ENCODE measurements around the gene RARG.
"Not testable (repeated sequence)": the region's sequence is repeated elsewhere in the genome, so short reads cannot be mapped to it uniquely, and the experiment has no call there.

Gene RARG

DNA sequence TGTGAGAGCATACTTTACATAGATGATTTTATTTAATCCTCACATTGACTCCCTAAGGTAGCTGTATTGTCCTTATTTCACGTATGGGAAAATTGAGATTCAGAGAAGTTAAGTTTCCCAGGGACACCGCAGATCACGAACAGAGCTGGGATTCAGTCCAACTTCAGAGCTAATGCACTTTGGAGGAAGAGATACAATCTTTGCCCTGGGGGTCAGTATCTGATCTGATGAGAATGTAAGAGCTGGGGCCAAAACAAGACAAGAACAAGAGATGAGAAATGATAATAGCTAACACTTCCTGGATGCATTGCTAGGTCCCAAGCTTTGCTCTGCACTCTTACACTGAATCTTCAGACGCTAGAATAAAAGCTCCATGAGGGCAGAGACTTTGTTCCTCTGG is 45.3 kb downstream of the RARG start:
- DNase-seq: no peak

DNA sequence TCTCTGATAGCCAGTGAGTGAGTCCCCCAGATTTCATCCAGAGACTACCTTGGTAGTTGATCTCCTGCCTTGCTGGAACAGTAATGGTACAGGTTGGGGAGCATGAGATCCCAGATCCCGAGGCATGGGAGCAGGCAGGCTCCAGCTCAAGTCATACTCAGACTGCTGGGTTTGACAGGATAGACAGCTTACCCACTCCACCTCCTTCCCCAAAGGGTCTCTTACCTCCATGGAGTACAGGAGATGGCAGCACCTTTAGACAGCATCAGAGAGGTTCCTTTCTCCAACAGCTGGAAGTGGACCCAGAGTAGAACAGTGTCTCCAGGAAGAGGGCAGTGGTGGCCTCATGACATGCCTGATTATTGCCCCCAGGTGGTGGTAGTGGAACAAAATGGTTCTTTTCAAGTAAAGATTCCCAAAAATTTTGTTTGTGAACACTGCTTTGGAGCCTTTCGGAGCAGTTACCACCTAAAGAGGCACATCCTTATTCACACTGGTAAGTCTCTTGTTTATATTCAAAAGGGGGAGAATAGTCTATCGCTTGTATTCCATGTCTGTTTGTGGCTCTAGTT is 46.3 kb downstream of the RARG start:
- no peak for DNase-seq

DNA sequence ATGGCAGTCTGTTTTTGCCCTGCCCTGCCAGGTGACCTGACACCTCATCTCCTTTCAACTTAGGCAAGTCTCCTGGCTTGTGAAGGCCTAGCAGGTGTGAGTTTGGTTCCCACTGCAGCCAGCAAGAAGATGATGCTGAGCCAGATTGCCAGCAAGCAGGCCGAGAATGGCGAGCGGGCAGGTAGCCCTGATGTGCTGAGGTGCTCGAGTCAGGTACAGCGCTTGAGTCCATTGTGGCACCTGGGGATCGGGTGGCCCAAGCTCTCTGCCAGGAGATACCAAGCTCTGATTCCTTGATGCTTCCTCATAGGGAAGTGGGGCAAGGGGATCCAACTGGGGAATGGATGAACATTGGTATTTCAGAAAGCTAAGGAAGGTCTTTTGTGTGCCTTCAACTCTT is 47.2 kb downstream of the RARG start:
- DNase-seq: no peak

DNA sequence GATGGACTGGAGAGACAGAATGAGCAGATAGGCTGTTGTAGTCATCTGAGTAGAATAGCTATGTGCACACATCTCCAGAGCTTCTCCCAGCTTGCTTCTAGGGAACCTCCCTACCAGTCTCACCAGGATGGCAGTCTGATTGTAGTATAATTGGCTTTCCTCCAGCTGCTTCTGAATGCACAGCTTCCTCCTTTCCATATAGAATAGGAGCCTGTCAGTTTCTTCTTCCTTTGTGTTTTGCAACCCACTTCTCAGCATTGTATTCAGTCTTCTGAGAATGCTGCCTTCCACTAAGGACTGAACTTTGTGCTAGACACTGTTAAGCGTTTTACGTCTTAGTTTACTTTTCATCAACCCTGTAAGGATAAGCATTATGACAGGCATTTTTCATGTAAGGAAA is 49.1 kb downstream of the RARG start:
- DNase-seq: peak; percentile 29

DNA sequence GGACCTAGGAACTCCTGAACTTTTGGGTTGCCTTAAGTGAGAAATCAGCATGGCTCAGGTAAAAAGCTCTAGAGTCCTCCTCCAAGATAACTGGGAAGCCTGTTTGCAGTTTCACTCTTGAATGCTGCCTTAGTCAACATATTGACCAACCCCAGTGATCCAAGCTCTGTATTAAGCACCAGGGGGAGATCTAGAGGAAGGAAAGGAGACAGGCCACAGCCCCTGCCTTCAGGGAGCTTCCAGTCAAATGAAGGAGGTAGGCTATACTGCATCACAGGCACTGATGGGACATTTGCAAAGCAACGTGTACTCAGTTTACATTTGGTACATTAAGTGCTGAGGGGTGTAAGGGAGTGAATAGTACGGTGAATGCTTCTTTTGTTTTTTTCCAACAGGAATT is 50.1 kb downstream of the RARG start:
- DNase-seq: no peak

DNA sequence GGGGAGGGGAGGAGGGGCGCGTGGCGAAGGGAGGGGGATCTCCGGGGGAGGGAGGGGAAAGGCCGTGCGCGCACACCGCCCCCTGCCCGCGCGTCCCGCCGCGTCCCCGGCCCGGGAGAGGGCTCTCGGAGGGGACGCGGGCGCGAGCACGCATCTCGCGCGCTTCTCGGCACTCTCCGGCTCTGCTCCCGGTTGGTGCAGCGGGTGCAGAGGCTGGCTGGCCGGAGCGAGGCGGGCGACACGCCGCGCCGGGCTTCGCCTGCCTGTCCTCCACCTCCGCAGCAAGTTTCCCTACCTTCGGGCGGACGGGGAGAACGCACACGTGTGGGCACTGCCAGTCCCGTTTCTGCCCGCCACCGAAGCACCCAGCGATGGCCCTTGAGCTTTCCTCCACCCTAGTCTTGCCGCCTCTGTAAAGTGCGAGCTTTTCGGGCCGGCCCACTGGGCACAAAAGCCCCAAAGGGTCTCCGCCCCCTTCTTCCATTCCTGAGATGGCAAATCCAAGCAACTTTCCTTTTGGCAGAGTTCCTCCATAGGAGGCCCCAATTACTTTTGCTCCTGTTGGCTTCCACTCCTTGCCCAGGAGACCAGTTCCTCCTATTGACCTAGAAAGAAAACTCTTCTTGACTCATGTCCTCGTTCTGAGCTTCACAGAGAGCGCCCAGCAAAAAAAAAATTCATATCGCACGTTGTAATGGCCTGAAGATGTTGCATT is 50.9 kb downstream of the RARG start:
- DNase-seq: peak; percentile 85

DNA sequence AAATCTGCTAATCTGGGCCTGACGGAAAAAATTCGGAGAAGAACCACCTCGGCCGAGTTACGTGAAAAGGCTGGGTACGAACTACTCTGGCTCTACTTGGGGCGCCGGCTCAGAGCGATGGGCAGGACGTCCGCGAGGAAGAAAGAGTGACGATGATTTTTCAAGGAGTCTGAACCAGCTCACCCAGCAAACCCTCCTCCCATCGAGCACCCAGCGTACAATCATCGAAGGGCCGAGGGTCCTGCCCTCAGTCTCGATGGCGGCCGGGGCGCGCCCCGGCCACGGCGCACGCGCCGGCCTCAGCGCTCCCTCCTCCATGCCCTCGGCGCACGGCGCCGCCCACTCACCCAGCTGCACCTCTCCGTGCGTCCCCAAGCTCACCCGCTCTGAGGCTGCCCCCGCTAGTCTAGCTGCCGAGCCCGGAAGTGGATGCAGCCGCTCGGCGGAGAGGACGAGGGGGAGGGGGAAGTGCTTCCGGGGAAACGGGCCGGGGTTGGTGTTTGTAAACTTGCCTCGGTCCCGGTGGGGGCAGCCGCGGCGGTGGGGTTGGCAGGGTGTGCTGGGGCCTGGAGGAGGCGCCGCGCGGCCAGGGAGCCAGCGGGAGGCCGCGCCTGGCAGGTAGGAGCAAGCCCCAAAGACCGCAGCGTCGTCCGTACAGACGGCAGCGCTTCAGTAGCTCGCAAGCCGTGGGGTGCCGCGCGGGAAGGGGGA is 51.6 kb downstream of the RARG start, which contains the start of the genes CSAD and ZNF740:
Gene CSAD, minus strand, starts transcription at position 706 of the 711 bp plus-strand sequence. CDS start 7,455 bp downstream, outside the sequence.
Gene ZNF740, plus strand, starts transcription at position 503 of the 711 bp plus-strand sequence. CDS start 1,262 bp downstream, outside the sequence.
- peak; percentile 97 for DNase-seq

DNA sequence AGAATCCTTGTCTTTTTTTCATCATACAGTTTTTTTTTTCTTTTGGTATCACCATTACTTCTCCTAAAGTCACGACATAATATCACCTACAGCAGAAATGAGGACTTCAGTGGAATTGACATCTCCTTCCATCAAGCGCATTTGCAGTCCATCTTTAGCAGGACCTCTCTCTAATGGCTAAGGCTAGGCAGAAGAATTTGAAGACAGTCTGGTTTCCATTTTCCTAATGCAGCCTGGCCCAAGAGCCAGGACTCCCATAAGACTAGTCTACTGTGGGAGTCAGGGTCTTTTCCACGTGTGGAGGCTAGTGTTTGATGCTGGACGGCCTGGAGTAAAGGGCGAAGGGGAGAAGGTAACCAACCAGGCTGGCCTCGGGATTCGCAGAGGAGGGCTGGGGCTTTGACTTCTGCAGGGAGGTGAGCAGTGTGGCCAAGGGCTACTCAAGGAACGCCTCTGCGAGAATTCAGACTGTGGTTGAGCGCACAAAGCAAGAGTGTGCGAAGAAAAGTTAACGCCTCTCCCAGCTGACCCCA is 52.3 kb downstream of the RARG start:
- no peak for DNase-seq

DNA sequence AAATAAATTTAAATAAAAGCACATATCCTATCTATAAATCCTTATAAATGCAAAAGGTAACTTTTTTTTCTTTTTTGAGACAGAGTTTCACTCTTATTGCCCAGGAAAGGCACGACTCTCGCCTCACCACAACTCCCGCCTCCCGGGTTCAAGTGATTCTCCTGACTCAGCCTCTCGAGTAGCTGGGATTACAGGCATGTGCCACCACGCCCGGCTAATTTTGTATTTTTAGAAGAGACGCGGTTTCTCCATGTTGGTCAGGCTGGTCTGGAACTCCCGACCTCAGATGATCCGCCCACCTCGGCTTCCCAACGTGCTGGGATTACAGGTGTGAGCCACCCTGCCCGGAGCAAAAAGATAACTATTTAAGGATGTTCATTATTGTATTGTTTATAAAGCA is 53.2 kb downstream of the RARG start:
- DNase-seq: not testable (repeated sequence)

DNA sequence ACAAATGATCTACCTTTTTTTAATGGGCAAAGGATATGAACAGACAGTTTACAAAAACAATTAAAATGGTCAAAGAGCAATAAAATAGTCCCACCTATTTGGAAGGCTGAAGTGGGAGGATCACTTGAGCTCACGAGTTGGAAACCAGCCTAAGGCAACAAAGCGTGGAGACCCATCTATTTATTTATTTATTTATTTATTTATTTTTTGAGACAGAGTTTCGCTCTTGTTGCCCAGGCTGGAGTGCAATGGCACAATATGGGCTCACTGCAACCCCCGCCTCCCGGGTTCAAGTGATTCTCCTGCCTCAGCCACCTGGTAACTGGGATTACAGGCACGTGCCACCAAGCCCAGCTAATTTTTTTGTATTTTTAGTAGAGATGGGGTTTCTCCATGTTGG is 54.6 kb downstream of the RARG start:
- not testable (repeated sequence) for DNase-seq

DNA sequence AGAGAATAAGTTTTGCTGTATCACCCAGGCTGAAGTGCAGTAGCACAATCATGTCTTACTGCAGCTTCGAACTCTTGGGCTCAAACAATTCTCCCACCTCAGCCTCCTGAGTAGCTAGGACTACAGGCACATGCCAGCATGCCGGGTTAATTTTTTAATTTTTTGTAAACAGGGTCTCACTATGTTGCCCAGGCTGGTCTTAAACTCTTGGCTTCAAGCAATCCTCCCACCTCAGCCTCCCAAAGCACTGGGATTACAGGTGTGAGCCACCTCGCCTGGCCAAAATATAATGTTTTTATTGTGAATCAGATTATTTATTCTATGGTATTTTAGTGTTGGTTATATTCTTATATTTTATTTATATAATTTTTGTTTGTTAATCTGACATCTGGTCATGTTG is 55.3 kb downstream of the RARG start:
- no peak for DNase-seq

DNA sequence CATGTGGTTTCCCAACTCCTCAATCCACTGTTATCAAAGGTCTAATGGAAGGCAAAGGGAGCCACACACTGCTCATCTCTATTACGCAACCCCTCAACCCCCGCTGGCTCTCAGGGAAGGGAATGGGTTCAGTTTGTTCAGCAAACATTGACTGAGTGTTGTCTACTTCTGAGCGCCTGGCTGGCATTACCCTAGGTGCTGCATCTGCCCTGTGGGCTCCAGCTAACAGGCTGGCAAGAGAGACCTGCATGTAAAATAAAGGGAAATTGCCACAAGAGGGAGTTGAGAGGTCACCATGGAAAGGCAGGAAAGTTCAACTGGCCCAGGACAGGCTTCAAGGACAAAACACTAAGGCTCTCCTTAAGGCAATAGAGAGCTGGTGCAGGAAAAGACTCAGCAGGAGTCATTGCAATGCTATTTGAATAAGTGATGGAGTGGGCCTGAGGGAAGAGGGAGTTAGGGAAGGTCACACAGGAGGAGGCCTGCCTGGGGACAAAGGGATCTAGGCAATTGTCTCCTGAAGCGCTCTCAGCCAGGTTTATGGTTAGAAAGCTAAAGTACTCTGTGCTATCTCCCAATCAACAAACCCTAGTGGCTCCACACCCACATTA is 57.0 kb downstream of the RARG start:
- peak; percentile 64 for DNase-seq

DNA sequence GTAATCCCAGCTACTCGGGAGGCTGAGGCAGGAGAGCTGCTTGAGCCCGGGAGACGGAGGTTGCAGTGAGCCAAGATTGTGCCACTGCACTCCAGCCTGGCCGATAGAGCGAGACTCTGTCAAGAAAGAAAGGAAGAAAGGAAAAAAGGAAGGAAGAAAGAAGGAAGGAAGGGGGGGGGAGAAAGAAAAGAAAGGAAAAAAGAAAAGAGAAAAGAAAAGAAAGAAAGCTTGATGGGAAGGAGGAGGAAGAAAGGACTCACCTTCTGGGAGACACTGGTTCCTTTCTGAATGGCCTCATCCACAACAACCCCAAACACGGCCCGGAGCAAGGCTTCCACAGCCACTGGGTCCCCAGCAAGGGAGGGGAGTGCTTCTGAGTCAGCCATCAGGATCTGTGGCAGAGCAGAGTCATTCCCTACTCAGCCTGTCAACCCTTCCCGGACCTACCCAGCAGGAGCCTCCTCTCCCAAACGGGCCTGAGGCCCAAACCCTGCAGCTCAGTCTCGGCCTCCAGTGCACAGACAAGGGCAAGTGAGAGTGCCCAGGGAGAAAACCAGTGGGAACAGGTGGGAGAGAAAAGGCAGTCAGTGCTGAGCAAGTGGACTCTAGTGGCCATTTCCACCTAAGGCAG is 58.8 kb downstream of the RARG start:
- DNase-seq: no peak

DNA sequence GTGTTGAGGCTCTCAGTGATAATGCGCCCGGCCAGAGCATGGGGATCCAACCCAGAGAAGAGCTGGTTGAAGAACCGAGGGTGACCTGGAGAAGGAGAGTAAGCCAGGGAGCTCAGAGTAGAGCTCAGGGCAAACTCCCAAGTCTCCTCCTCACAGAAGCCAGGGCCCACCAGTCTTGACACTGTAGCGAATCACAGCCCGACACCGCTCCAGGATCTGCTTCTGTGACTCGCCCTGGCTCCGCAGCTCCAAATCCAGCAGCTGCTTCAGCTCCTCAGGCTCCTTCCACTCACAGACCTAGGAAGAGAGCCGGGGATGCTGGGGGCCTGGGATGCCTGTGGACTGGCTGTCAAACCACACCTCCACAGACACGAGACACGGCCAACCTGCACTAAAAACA is 59.7 kb downstream of the RARG start:
- DNase-seq: no peak

DNA sequence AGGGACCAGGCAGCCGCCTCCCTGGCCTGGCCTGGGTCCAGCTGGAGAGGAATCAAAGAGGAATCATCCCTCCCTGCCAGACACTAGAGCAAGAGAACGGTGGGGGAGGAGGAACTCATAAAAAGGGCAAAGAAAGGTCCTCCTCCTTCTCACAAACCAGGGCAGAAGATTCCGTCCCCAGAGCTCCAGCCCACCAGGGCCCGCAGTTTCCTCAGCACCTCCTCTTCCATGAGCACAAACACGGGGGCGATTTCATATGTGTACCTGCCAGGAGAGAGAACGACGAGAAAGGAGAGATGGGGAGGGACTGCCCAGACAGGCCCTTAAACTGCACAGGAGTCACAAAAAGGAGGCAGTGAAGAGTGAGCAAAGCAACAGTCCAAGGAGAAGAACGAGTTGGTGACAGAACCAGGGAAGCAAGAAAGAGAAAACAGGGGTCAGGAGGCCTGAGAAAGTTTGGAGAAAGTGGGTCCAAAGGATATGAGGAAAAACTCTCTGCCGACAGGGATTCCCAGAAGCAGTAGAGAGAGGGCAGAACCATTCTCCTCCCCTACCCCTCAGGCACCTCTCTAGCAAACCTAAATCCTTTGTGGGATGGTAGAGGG is 60.2 kb downstream of the RARG start:
- peak; percentile 55 for DNase-seq

DNA sequence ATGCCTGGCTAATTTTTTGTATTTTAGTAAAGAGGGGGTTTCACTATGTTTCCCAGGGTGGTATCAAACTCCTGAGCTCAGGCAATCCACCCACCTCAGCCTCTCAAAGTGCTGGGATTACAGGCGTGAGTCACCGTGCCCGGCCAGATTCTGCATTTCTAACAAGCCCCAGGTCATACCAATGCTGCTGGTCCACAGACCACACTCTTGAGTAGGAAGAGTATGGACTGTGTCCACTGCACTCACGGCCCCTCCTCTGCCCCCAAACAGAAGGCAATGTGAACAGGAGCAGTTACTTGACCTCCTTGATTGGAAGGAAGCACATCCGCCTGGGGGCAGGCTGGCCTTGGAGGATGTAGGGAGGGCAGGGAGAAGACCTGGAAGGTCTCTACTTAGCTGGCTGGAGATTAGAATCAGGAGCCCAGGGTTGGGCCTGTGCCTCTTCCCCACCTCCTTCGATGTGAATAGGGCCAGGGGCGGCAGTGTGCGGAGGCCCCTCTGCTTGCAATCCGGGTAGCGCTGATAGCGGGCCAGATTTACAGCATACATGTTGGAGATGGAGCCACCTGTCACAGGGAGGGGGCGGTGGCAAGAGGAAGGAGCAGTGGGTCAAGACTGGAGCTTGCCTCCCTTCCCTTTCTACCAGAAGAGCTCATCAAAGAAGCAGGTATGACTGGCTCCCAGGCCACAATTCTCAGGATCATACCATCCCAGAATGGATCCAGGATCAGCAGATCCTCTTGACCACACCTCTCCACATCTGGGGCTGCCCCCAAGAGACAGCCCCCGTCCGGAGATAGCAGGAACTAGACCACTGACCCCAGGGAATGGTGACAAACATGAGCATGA is 60.9 kb downstream of the RARG start:
- no peak for DNase-seq

DNA sequence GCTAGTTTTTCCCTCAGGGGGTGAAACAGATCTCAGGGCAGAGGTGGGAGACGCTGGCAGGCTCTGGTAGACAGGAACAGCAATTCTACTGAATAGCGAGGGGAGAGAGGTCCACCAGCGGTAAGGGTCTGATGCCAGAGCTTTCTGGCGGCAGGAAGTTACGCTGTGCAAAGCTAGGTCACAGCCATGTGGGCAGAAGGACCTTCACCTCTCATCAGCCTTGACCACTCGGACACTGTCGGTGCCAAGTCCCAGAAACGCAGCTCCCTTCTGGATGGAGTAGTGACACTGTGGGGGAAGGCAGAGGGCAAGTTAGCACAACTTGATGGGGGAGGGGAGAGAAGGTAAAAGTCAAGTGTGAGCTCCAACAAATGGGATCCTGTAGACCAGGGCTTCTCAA is 61.8 kb downstream of the RARG start:
- DNase-seq: no peak

DNA sequence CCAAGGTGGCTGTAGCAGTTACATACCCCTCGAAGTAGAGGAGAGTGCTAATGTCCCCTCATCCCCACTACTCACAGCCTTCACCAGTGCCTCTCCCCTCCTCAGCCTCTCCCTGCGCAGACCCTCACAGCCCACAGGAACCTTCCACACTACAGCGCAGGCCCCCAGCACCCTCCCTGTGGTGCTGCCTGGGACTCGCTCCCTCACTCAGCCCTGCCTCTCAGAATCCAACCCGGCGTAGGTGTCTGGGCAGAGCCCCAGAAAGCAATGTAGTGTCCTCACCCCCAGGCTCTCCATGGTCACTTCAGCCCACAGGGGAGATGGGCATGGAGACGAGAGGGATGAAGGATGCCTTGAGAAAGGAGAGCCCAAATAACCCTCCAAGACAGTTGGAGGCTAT is 62.4 kb downstream of the RARG start:
- no peak for DNase-seq

DNA sequence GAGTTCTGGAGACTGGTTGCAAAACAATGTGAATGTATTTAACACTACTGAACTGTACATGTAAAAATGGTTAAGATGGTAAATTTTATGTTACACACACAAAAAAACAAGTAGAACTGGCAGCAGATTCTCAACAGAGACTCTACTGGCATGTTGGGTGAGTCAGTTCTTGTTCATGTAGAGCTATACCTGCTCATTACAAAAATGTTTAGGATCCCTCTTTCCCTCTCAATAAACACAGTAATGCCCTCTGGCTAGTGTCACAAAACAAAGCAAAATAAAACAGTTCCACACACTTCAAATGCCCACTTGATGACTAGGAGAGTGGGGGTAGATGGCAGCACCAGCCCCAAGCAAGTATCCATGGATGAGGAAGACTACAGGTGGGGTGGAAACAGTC is 65.2 kb downstream of the RARG start:
- DNase-seq: no peak

DNA sequence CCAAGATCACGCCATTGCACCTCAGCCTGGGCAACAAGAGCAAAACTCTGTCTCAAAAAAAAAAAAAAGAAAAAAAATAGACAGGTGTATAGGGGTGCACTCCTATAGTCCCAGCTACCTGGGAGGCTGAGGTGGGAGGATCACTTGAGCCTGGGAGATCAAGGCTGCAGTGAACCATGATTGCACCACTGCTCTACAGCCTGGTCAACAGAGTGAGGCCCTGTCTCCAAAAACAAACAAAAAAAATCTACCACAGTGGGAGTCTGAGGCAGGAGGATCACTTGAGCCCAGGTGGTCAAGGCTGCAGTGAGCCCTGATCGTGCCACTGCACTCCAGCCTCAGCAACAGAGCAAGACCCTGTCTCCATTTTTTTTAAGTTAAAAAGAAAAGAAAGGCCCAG is 69.0 kb downstream of the RARG start:
- not testable (repeated sequence) for DNase-seq

DNA sequence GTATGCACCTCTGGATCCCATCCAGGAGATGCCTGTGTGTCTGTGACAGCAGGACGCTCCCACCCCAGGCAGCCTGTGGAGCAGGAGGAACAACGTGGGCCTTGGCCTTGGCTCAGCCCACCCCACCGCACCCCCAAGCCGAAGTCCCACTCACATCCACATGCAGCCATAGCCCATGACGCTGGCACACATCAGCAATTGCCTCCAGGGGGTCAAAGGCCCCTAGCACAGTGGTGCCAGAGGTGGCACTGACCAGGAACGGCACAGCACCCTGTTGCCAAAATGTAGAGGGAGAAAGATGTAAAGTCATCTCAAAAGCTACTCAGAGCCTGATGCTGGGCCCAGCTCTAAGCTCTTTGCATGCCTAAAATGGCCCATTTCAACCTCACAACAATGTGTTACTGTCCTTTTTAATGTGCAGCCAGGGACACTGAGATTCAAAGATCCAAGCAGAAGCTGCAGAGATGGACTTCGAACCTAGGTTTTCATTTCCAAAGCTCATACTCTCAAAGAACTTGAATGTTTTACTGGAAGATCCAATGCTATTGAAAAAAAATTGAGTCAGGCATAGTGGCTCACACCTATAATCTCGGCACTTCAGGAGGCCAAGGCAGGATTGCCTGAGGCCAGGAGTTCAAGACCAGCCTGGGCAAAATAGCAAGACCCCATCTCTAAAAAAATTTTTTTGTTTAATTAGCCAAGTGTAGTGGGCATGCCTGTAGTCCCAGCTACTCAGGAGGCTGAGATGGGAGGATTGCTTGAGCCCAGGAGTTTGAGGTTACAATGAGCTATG is 70.7 kb downstream of the RARG start:
- no peak for DNase-seq
